K562 (cell line): Measurements from ENCODE around the gene SLC48A1. TPM values are rescaled to one million over a fixed set of nuclear protein-coding genes. Genes with fewer than 3 reads are reported as not detected.

ENCODE experiments used
- CHD1 ChIP-seq: fragments of 200-600 bp; sonication (generic); IDR thresholded peaks from one replicate; pipeline ENCODE4 v1.6.1; 2012; ENCODE audit warnings: mild to moderate bottlenecking, moderate library complexity, low read length, inconsistent platforms
- HMGN3 ChIP-seq: IDR thresholded peaks from 2 replicates; pipeline ENCODE4 v1.6.1; 2011; ENCODE audit warnings: borderline replicate concordance, low read depth, mild to moderate bottlenecking, mixed read lengths, low read length; ENCODE audit not compliant: insufficient read length; ENCODE audit errors: extremely low read depth
- KLF16 ChIP-seq: IDR thresholded peaks from 2 replicates; pipeline ENCODE4 v1.6.1; 2016; ENCODE audit warnings: antibody characterized with exemption
- MAFF ChIP-seq: IDR thresholded peaks from 2 replicates; pipeline ENCODE4 v1.6.1; 2012; ENCODE audit warnings: low read length, improper control_type of control experiment
- NCOA2 ChIP-seq, 2 experiments: fragments of 450-650 bp; IDR thresholded peaks; 2 replicates each; pipeline ENCODE4 v1.6.1; 2018; ENCODE audit warnings: mild to moderate bottlenecking in 2 of 2, moderate library complexity in 1 of 2; ENCODE audit not compliant: partially characterized antibody in 2 of 2
- PRPF4 ChIP-seq: fragments of 200-400 bp; formaldehyde crosslinking; IDR thresholded peaks from one replicate; pipeline ENCODE4 v1.6.1; 2017; ENCODE audit warnings: low read length, low read depth, mild to moderate bottlenecking; ENCODE audit not compliant: insufficient read depth, poor library complexity, severe bottlenecking
- PURB ChIP-seq: sonication (generic); formaldehyde crosslinking; IDR thresholded peaks from 2 replicates; pipeline ENCODE4 v1.9.0; 2021; ENCODE audit warnings: low read depth, mild to moderate bottlenecking, missing genetic modification reagents
- RBM22 ChIP-seq: fragments of 200-400 bp; formaldehyde crosslinking; IDR thresholded peaks from 2 replicates; pipeline ENCODE4 v1.6.1; 2018; ENCODE audit warnings: low read length, low read depth; ENCODE audit not compliant: poor library complexity, severe bottlenecking
- RUNX1 ChIP-seq: sonication (generic); IDR thresholded peaks from 2 replicates; pipeline ENCODE4 v1.6.1; 2016; ENCODE audit warnings: antibody characterized with exemption, low read depth
- SMC3 ChIP-seq: conservative IDR thresholded peaks from 2 replicates; pipeline ENCODE4 v1.6.1; 2011; ENCODE audit warnings: low read depth, low read length, improper control_type of control experiment; ENCODE audit not compliant: insufficient read depth
- WHSC1 ChIP-seq: IDR thresholded peaks from one replicate; pipeline ENCODE4 v1.6.1; 2012; ENCODE audit warnings: low read length, control low read depth, inconsistent platforms
- XRCC5 ChIP-seq: fragments of 200-400 bp; formaldehyde crosslinking; IDR thresholded peaks from 2 replicates; pipeline ENCODE4 v1.6.1; 2017; ENCODE audit warnings: low read depth, mild to moderate bottlenecking, low read length
- ZBTB7A ChIP-seq: IDR thresholded peaks from 2 replicates; pipeline ENCODE4 v1.6.1; 2011; ENCODE audit warnings: low read depth, mild to moderate bottlenecking, low read length, moderate library complexity, borderline replicate concordance; ENCODE audit not compliant: control insufficient read depth
- polyA plus RNA-seq, 8 experiments: library from polyadenylated mRNA; depleted of rRNA in 4 of 8; stranded (reverse) in 5 of 8; unstranded in 3 of 8; fragments of >200 nt; fragmentation: Nextera tagmentation in 2 of 8; fragmentation: Illumina TruSeq in 1 of 8; extraction: Ambion mirVana in 2 of 8; extraction: Trizol in 1 of 8; gene quantifications; 2 replicates each; pipeline versions ENCODE4 v1.2.1 to v1.2.3, GENCODE V29; 2011 to 2014; ENCODE audit warnings: inconsistent platforms in 1 of 8, missing spikeins in 1 of 8
- total RNA-seq, 7 experiments: library from RNA; depleted of rRNA in 6 of 7; stranded (reverse); fragments of >200 nt in 6 of 7; fragmentation: Illumina TruSeq in 2 of 7; extraction: Trizol in 2 of 7; gene quantifications; 2 replicates each; pipeline versions ENCODE4 v1.2.1 to v1.2.3, GENCODE V29; 2011 to 2021; ENCODE audit warnings: low replicate concordance in 1 of 7
- TF ChIP-seq, protein P1 (sequence below): sonication (generic); formaldehyde crosslinking; IDR thresholded peaks from 2 replicates; pipeline ENCODE4 v1.8.0; 2022; ENCODE audit warnings: mild to moderate bottlenecking, missing genetic modification reagents
- TF ChIP-seq, protein P2 (sequence below): sonication (generic); formaldehyde crosslinking; IDR thresholded peaks from 2 replicates; pipeline ENCODE4 v1.8.0; 2022; ENCODE audit warnings: missing genetic modification reagents, mild to moderate bottlenecking, borderline replicate concordance
- TF ChIP-seq, protein P3 (sequence below): fragments of 450-650 bp; formaldehyde crosslinking; IDR thresholded peaks from 2 replicates; pipeline ENCODE4 v1.4.0; 2020; ENCODE audit warnings: mild to moderate bottlenecking, mixed read lengths
- TF ChIP-seq, protein P4 (sequence below): fragments of 250-450 bp; sonication (Bioruptor Pico); IDR thresholded peaks from 2 replicates; pipeline ENCODE4 v1.5.0; 2021; ENCODE audit warnings: mild to moderate bottlenecking, borderline replicate concordance

Gene SLC48A1
- total and polyA plus RNA-seq, 9 of the 15 experiments (the other 6 are each of a cell fraction or from before 2014, with no cell fraction given), result 10.7 to 37.5 (median 18.7) TPM

DNA sequence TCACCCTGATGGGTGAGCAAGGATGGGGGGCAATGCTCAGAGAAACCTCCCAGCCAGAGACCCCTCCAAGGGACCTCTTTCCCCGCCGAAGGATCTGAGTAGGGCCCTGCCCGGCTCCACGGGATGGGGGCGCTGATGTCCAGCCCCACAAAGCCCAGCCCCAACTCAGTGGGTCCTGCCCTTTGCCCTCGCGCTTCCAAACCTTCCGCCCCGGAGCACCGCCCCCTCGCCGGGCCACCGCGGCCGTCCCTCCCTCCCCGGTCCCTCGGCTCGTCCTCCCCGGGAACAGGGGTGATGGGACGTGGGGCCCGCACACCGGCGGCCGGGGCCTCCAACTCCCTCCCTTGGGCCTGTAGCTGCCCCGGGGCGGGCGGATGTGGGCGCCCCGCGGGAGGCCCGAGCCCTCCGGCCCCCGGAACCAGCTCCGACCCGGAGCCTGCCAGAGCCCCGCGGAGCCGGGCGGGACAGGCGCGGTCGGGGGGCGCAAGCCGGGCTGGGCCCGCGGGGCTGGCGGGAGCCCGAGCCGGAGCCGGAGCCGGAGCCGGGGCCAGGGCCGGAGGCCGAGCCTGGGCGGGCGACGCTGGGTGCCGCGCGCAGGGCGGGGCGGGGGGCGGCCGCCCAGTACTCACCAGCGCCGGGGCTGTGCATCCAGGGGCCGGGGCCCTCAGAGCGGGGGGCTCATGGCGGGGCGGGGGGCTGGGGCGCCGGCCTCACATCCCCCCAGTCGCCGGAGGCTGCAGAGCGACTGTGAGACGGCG, 46.3 kb downstream of the SLC48A1 start (continued):
- TF ChIP-seq HMGN3 (no peak), RUNX1 (no peak), ZBTB7A (peak; percentile 86), NCOA2 (IDR thresholded peaks at IDR 0.05; ENCODE audit: partially characterized antibody in 2 of 2) (no peak), KLF16 (no peak), SMC3 (0 out of 2 replicates have a peak, but pooled peaks have one; percentile 20), MAFF (no peak), CHD1 (no peak), WHSC1 (no peak), RBM22 (no peak), PURB (CRISPR knock-in tag) (no peak), XRCC5 (peak; percentile 36; the same call in 1 of the 2 replicates), PRPF4 (no peak)
- TF ChIP-seq, protein P1, sequence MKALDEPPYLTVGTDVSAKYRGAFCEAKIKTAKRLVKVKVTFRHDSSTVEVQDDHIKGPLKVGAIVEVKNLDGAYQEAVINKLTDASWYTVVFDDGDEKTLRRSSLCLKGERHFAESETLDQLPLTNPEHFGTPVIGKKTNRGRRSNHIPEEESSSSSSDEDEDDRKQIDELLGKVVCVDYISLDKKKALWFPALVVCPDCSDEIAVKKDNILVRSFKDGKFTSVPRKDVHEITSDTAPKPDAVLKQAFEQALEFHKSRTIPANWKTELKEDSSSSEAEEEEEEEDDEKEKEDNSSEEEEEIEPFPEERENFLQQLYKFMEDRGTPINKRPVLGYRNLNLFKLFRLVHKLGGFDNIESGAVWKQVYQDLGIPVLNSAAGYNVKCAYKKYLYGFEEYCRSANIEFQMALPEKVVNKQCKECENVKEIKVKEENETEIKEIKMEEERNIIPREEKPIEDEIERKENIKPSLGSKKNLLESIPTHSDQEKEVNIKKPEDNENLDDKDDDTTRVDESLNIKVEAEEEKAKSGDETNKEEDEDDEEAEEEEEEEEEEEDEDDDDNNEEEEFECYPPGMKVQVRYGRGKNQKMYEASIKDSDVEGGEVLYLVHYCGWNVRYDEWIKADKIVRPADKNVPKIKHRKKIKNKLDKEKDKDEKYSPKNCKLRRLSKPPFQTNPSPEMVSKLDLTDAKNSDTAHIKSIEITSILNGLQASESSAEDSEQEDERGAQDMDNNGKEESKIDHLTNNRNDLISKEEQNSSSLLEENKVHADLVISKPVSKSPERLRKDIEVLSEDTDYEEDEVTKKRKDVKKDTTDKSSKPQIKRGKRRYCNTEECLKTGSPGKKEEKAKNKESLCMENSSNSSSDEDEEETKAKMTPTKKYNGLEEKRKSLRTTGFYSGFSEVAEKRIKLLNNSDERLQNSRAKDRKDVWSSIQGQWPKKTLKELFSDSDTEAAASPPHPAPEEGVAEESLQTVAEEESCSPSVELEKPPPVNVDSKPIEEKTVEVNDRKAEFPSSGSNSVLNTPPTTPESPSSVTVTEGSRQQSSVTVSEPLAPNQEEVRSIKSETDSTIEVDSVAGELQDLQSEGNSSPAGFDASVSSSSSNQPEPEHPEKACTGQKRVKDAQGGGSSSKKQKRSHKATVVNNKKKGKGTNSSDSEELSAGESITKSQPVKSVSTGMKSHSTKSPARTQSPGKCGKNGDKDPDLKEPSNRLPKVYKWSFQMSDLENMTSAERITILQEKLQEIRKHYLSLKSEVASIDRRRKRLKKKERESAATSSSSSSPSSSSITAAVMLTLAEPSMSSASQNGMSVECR, result peak; percentile 73
- TF ChIP-seq, protein P2, sequence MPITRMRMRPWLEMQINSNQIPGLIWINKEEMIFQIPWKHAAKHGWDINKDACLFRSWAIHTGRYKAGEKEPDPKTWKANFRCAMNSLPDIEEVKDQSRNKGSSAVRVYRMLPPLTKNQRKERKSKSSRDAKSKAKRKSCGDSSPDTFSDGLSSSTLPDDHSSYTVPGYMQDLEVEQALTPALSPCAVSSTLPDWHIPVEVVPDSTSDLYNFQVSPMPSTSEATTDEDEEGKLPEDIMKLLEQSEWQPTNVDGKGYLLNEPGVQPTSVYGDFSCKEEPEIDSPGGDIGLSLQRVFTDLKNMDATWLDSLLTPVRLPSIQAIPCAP (CRISPR knock-in tag), result no peak
- TF ChIP-seq, protein P3, sequence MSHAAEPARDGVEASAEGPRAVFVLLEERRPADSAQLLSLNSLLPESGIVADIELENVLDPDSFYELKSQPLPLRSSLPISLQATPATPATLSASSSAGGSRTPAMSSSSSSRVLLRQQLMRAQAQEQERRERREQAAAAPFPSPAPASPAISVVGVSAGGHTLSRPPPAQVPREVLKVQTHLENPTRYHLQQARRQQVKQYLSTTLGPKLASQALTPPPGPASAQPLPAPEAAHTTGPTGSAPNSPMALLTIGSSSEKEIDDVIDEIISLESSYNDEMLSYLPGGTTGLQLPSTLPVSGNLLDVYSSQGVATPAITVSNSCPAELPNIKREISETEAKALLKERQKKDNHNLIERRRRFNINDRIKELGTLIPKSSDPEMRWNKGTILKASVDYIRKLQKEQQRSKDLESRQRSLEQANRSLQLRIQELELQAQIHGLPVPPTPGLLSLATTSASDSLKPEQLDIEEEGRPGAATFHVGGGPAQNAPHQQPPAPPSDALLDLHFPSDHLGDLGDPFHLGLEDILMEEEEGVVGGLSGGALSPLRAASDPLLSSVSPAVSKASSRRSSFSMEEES, result no peak
- TF ChIP-seq, protein P4, sequence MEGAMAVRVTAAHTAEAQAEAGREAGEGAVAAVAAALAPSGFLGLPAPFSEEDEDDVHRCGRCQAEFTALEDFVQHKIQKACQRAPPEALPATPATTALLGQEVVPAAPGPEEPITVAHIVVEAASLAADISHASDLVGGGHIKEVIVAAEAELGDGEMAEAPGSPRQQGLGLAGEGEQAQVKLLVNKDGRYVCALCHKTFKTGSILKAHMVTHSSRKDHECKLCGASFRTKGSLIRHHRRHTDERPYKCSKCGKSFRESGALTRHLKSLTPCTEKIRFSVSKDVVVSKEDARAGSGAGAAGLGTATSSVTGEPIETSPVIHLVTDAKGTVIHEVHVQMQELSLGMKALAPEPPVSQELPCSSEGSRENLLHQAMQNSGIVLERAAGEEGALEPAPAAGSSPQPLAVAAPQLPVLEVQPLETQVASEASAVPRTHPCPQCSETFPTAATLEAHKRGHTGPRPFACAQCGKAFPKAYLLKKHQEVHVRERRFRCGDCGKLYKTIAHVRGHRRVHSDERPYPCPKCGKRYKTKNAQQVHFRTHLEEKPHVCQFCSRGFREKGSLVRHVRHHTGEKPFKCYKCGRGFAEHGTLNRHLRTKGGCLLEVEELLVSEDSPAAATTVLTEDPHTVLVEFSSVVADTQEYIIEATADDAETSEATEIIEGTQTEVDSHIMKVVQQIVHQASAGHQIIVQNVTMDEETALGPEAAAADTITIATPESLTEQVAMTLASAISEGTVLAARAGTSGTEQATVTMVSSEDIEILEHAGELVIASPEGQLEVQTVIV (CRISPR knock-in tag), result no peak
